Keratinocyte (primary cell): ENCODE measurements around the gene MYOD1.

Experiments used
- CTCF ChIP-seq, 3 experiments: IDR thresholded peaks in 1 of 3; conservative IDR thresholded peaks in 1 of 3; optimal IDR thresholded peaks in 1 of 3; 2 replicates in 2 of 3; 3 replicates in 1 of 3; pipeline versions ENCODE3 to v1.5.1; 2011; ENCODE audit warnings: low read length in 3 of 3, mild to moderate bottlenecking in 3 of 3, moderate library complexity in 2 of 3, control low read depth in 1 of 3, inconsistent platforms in 1 of 3; ENCODE audit not compliant: insufficient read depth in 2 of 3; ENCODE audit errors: extremely low read depth in 1 of 3
- EZH2 ChIP-seq: IDR thresholded peaks from one replicate; pipeline ENCODE4 v1.6.1; 2012; ENCODE audit warnings: inconsistent platforms, mild to moderate bottlenecking, low read length, moderate library complexity

GRCh38 chr11:17768547-17768946 lies 49.2 kb downstream of the MYOD1 start:
- TF ChIP-seq CTCF (optimal IDR thresholded peaks at IDR 0.05 in 1 of 3, IDR thresholded peaks at IDR 0.05 in 1 of 3, conservative IDR thresholded peaks at IDR 0.05 in 1 of 3; ENCODE audit: extremely low read depth in 1 of 3, insufficient read depth in 2 of 3, low read length in 3 of 3) (no peak), EZH2 (no peak)
